Adipocyte (in vitro differentiated cells): Measurements from ENCODE around the gene WDR37.

Source experiments
- DNase-seq: peaks from one replicate; pipeline ENCODE4 v3.0.0-alpha.2; 2015; ENCODE audit warnings: low read depth
- H3K27me3 ChIP-seq: replicated peaks from 2 replicates; pipeline ENCODE4 v1.7.0; 2013; ENCODE audit warnings: mild to moderate bottlenecking, low read length, moderate library complexity; ENCODE audit not compliant: control insufficient read depth, insufficient read depth
- H3K36me3 ChIP-seq: 2 replicates; pipeline ENCODE4 v1.7.0; 2013; ENCODE audit warnings: low read length, mild to moderate bottlenecking, moderate library complexity; ENCODE audit not compliant: control insufficient read depth, insufficient read depth, severe bottlenecking
- H3K4me1 ChIP-seq: 2 replicates; pipeline ENCODE4 v1.7.0; 2013; ENCODE audit warnings: mild to moderate bottlenecking, low read length, moderate library complexity; ENCODE audit not compliant: control insufficient read depth, insufficient read depth
- H3K4me3 ChIP-seq: 2 replicates; pipeline ENCODE4 v1.7.0; 2013; ENCODE audit warnings: mild to moderate bottlenecking, low read length, moderate library complexity
- H3K9ac ChIP-seq: 2 replicates; pipeline ENCODE4 v1.7.0; 2013; ENCODE audit warnings: mild to moderate bottlenecking, low read length, moderate library complexity
- H3K9me3 ChIP-seq: 2 replicates; pipeline ENCODE4 v1.7.0; 2013; ENCODE audit warnings: mild to moderate bottlenecking, low read length, moderate library complexity; ENCODE audit not compliant: control insufficient read depth

The WDR37 gene

DNA sequence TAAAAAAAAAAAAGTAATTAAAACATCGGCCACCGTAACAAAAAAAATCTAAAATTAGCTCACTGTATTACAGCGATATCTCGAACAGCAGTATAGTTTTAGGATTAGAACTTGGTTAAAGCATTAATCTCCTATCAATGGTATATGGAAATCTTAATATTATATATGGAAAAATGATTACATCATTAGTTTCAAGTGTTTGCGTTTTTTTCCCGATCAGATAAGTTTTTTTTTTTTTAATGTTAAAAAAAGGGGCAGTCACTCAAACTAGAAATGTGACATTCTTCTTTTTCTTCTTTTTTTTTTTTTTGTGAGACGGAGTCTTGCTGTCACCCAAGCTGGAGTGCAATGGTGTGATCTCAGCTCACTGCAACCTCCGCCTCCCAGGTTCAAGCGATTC is 14.7 kb upstream of the WDR37 start:
- no peak overlapping the region for H3K4me3 ChIP-seq
- no peak for DNase-seq
- H3K27me3 ChIP-seq: no peaks in the 10 kb centered on the region
- no peaks in the 10 kb centered on the region for H3K9me3 ChIP-seq
- H3K9ac ChIP-seq: no peak overlapping the region
- H3K4me1 ChIP-seq: peaks cover 34% of the 10 kb centered on the region
- peaks cover 73% of the 10 kb centered on the region for H3K36me3 ChIP-seq

DNA sequence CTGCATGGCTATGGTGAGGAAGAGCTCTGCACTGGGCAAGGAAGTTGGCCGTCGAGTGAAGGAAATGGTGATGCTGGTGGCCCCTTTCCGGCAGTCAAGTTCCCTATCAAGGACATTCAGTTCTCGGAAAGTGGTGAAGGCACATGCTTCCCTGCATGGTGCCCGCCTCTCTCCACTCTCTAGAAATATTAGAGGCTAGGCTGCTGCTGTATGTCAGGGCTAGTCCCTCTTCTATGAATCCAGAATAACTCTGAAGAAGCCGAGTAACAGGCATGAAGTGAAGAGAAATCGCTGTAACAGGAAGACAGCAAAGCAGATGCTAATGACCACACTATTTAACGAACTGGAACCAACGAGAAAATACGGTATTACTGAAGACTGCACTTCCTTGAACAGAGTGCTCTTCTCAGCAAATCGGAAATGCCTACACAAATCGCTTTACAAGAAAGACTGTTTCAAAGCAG is 12.6 kb upstream of the WDR37 start:
- H3K27me3 ChIP-seq: no peaks in the 10 kb centered on the region
- no peak overlapping the region for H3K9ac ChIP-seq
- peaks cover 54% of the 10 kb centered on the region for H3K36me3 ChIP-seq
- H3K9me3 ChIP-seq: no peaks in the 10 kb centered on the region
- peaks cover 34% of the 10 kb centered on the region for H3K4me1 ChIP-seq
- peak overlapping the region; percentile 73 for H3K4me3 ChIP-seq
- no peak for DNase-seq

DNA sequence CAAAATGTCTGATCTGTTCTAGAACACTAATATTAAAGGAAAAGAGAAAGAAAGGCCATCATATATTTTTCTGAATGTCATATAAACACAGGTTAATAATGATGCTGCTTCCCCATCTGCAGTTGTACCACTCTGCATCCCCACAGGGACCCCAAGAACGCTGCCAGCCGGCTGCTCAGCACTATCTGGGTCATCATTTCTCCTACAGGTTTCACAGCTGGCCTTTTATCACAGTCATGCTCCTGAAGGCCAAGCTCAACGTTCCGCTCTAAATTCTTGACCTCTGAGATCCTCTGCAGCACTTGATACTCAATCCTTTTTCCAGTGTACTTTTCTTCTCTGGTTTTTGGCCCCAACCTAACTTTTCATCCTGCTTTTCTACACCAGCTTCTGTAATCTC is 12.0 kb upstream of the WDR37 start:
- Histone ChIP-seq H3K9me3 (no peaks in the 10 kb centered on the region), H3K27me3 (no peaks in the 10 kb centered on the region), H3K4me3 (peak overlapping the region; percentile 73), H3K4me1 (peaks cover 34% of the 10 kb centered on the region), H3K36me3 (peaks cover 51% of the 10 kb centered on the region), H3K9ac (peak overlapping the region; percentile 34)
- no peak for DNase-seq

DNA sequence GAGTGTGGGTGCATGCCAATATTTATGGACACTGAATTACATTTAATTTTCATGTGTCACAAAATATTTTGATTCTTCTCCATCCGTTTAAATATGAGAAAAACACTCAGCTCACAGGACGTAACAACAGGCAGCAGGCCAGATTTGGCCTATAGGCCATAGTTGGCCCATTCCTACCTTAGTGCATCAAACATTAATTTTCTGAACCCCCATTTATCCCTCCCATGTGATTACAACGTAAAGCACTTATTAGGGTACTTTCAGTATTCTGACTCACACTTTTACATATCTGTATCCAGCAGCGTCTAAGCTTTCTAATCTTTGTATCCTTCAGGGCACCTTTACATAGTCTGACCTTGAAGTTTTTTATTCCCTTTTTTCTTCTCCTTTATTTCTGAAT is 11.2 kb upstream of the WDR37 start:
- Histone ChIP-seq H3K36me3 (peaks cover 42% of the 10 kb centered on the region), H3K4me3 (peak overlapping the region; percentile 73), H3K9me3 (no peaks in the 10 kb centered on the region)

DNA sequence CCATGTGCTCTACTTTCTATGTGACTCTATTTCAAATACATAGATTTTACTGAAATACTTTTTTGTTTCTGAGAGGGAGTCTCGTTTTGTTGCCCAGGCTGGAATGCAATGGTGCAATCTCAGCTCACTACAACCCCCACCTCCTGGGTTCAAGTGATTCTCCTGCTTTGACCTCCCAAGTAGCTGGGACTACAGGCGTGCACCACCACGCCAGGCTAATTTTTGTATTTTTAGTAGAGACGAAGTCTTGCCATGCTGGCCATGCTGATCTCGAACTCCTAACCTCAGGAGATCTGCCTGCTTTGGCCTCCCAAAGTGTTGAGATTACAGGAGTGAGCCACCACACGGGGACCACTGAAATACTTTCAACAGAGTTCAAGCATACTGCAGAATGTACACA is 10.8 kb upstream of the WDR37 start:
- peaks cover 38% of the 10 kb centered on the region for H3K36me3 ChIP-seq
- peak overlapping the region; percentile 10 for H3K9ac ChIP-seq
- H3K4me1 ChIP-seq: peaks cover 35% of the 10 kb centered on the region
- no peaks in the 10 kb centered on the region for H3K27me3 ChIP-seq
- no peaks in the 10 kb centered on the region for H3K9me3 ChIP-seq
- peak overlapping the region; percentile 73 for H3K4me3 ChIP-seq
- DNase-seq: no peak

More for the DNA sequence above, 11.2 kb upstream of the WDR37 start:
- peak overlapping the region; percentile 34 for H3K9ac ChIP-seq
- H3K27me3 ChIP-seq: no peaks in the 10 kb centered on the region
- H3K4me1 ChIP-seq: peaks cover 31% of the 10 kb centered on the region
- no peak for DNase-seq

DNA sequence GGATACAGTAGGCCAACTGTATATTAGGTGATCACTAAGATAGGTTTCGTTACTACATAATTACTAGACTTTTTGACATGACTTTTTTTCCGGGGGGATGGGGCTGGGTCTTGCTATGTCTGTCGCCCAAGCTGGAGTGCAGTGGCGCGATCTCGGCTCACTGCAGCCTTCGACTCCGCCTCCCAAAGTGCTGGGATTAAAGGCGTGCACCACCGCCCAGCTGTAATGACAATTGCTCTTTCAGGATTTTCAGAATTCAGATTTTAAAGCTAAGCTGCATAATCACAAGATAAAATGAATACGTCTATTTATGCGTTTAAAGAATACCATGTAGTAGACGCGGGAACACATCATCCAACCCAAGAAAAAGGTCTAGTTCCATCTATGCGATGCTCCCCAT is 8.2 kb upstream of the WDR37 start:
- Histone ChIP-seq H3K9ac (peak overlapping the region; percentile 93), H3K4me1 (peaks cover 47% of the 10 kb centered on the region), H3K36me3 (peaks cover 28% of the 10 kb centered on the region), H3K9me3 (no peaks in the 10 kb centered on the region), H3K27me3 (no peaks in the 10 kb centered on the region), H3K4me3 (peak overlapping the region; percentile 99)
- peak; percentile 52 for DNase-seq

DNA sequence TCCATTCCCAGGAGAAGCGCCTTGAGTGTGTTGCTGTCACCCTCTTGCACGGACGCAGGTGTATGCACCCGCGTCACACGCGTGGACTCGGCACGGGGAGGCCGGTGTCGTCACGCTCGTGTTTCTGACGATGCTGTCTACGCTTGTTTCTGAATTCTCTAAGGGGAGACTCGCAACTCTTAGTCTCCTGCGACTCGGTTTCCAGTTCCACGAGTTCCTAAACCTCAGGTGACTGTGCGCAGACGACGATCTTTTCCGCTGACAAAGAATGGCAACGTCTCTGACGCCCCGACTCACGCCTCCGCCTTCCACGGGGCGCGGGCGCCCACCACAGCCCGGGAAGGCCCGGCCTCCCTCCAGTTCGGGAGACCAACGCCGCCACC is 7.8 kb upstream of the WDR37 start:
- H3K9me3 ChIP-seq: no peaks in the 10 kb centered on the region
- H3K27me3 ChIP-seq: no peaks in the 10 kb centered on the region
- H3K9ac ChIP-seq: peak overlapping the region; percentile 93
- H3K36me3 ChIP-seq: peaks cover 27% of the 10 kb centered on the region
- peak overlapping the region; percentile 99 for H3K4me3 ChIP-seq
- DNase-seq: peak; percentile 75
- peaks cover 43% of the 10 kb centered on the region for H3K4me1 ChIP-seq

DNA sequence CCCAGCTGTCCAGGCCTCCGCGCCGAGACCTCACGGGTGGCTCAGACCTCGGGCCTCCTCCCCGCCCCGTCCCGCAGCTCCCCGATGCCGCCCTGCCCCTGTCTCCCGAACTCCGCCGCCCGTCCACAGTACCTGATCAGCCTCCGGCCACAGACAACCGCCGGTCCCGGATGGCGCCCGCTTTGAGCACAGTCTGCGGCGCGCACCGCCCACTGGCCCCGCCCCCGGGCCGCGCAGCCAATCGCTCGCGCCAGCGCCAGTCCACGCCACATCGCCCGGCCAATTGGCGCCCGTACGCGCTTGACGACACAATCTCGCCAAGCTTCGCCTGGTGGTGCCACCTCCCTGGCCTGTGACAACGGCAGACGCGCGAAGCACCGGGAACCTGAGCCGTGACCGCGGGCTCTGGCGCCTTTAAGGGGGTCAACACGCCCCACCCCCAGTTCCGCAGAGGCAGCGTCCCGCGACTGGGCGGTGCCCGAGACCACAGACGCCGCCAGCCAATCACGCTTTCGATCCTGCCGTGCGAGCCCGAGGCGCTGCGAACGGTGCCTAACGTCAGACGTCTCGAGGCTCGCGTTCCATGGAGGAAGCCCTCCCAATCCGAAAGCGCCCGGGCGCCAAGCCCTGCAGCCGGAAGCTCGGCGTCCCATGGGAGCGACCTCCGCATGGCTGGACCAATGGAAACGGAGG is 7.3 kb upstream of the WDR37 start, which contains the start of gene IDI1:
Gene IDI1 (minus strand): TSS at position 388 of the 693 bp plus-strand sequence. CDS start 116 bp downstream, at position 272.
- DNase-seq: peak; percentile 99
- Histone ChIP-seq H3K36me3 (peaks cover 25% of the 10 kb centered on the region), H3K9me3 (no peaks in the 10 kb centered on the region), H3K4me3 (peak within 1 kb of the TSS; percentile 99), H3K9ac (peak within 1 kb of the TSS; percentile 93), H3K4me1 (peaks cover 38% of the 10 kb centered on the region), H3K27me3 (no peaks in the 10 kb centered on the region)

DNA sequence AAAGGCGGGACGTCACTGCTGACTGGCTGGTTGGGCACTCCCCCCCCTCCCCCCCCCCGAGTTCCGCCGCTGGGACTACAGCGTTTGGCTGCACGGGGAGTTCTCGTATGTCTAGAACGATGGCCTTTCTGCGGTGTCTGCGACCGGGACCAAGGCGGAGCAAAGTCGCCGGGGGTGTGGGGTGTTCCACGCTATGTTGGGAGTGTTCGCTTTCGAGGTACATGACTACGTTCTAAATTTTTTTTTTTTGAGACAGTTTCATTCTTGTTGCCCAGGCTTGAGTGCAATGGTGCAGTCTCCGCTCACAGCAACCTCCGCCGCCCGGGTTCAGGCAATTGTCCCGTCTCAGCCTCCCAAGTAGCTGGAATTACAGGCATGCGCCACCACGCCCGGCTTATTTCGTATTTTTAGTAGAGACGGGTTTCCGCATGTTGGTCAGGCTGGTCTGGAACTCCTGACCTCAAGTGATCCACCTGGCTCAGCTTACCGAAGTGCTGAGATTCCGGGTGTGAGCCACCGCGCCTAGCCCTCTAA is 6.7 kb upstream of the WDR37 start:
- Histone ChIP-seq H3K27me3 (no peaks in the 10 kb centered on the region), H3K9ac (peak overlapping the region; percentile 93), H3K4me1 (peaks cover 36% of the 10 kb centered on the region), H3K36me3 (peaks cover 22% of the 10 kb centered on the region), H3K9me3 (no peaks in the 10 kb centered on the region), H3K4me3 (peak overlapping the region; percentile 99)
- DNase-seq: no peak

DNA sequence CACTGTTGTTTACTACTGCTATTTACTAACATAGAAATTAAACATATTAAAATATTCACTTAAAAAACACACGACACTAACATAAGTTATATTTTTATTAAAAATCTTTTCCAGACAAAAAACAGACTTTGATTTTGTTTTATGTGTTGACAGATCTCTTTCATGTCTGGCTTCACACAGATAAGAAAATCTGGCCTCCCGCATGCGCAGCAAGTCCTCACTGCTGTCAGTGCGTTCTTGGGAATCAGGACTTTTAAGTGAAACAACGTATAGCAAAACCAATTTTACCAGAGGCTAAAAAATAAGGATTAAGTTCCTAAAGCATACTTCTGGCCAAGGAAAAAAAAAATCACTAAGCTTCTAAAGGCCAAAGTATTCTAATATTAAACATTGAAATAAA is 6.0 kb upstream of the WDR37 start:
- DNase-seq: peak; percentile 55
- Histone ChIP-seq H3K9ac (peak overlapping the region; percentile 93), H3K4me1 (peaks cover 36% of the 10 kb centered on the region), H3K27me3 (no peaks in the 10 kb centered on the region), H3K9me3 (no peaks in the 10 kb centered on the region), H3K4me3 (peak overlapping the region; percentile 99), H3K36me3 (peaks cover 22% of the 10 kb centered on the region)

DNA sequence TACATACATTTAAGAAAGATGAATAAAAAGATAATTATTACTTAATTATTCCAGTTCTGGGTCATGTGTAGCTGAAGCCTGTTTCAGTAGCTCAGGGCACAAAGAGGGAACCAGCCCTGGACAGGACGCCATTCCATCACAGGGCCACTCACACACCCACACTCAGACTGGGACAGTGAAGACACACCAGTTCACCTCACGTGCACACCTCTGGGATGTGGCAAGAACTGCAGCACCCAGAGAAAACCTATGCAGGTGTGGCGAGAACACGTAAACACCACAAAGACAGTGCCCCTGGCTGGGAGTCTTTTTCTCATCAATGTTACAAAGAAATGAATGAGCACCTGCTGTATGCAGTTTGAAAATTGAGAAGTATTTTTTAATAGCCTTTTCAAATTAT is 5.6 kb upstream of the WDR37 start:
- H3K9me3 ChIP-seq: no peaks in the 10 kb centered on the region
- H3K27me3 ChIP-seq: no peaks in the 10 kb centered on the region
- H3K9ac ChIP-seq: peak overlapping the region; percentile 93
- H3K4me1 ChIP-seq: peaks cover 36% of the 10 kb centered on the region
- DNase-seq: no peak
- H3K36me3 ChIP-seq: peaks cover 22% of the 10 kb centered on the region
- peak overlapping the region; percentile 99 for H3K4me3 ChIP-seq
